ENCODE measurements around the gene ILF2.

The ILF2 gene

DNA sequence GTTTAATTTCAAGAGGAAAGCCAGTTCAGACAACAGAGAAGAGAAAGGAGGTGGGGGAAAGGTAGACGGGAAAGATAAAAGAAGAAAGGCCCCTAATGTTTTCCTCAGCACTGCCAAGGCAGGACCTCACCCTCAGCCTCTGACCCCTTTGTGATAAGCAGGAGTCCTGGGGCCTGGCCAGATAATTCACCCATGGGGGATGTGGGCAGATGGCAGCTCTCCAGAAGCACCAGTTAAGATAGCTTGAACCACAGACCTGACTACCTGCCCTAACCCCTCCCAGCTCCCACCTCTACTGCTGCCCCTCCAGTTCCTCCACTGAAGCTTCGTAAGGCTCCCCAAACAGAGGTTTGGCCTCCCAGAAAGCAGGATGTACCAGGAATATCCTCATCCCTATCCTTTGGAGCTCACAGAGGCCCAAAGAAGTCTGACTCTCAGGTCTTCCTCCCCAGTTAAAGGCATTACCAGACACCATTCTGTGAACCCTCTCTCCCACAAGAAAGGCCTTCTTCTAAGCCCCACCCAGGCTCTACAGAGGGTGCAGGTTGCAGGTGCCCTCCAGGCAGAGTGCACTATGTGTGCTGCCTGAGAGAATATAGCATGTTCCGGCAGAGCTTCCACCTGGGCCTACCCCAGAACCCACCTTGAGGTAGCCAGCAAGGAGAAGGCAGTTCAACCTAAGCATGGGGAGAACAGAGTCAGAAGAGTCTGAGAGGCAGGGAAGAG, 21.5 kb downstream of the ILF2 start:
- TF ChIP-seq, protein P1, sequence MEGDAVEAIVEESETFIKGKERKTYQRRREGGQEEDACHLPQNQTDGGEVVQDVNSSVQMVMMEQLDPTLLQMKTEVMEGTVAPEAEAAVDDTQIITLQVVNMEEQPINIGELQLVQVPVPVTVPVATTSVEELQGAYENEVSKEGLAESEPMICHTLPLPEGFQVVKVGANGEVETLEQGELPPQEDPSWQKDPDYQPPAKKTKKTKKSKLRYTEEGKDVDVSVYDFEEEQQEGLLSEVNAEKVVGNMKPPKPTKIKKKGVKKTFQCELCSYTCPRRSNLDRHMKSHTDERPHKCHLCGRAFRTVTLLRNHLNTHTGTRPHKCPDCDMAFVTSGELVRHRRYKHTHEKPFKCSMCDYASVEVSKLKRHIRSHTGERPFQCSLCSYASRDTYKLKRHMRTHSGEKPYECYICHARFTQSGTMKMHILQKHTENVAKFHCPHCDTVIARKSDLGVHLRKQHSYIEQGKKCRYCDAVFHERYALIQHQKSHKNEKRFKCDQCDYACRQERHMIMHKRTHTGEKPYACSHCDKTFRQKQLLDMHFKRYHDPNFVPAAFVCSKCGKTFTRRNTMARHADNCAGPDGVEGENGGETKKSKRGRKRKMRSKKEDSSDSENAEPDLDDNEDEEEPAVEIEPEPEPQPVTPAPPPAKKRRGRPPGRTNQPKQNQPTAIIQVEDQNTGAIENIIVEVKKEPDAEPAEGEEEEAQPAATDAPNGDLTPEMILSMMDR (IDR thresholded peaks at IDR 0.05; ENCODE audit: low read depth, low read length): no peak
- Histone ChIP-seq H3K36me3 (peaks cover 34% of the 10 kb centered on the region), H3K27ac (0 out of 2 replicates have a peak overlapping the region, but pooled peaks have one; percentile 0), H3K9me3 (ENCODE audit: severe bottlenecking) (peaks cover 2% of the 10 kb centered on the region), H3K27me3 (ENCODE audit: insufficient read depth, low read depth, severe bottlenecking) (no peaks in the 10 kb centered on the region), H3K4me3 (ENCODE audit: low read depth, low read length) (no peak overlapping the region)
- peak; percentile 60 for DNase-seq

DNA sequence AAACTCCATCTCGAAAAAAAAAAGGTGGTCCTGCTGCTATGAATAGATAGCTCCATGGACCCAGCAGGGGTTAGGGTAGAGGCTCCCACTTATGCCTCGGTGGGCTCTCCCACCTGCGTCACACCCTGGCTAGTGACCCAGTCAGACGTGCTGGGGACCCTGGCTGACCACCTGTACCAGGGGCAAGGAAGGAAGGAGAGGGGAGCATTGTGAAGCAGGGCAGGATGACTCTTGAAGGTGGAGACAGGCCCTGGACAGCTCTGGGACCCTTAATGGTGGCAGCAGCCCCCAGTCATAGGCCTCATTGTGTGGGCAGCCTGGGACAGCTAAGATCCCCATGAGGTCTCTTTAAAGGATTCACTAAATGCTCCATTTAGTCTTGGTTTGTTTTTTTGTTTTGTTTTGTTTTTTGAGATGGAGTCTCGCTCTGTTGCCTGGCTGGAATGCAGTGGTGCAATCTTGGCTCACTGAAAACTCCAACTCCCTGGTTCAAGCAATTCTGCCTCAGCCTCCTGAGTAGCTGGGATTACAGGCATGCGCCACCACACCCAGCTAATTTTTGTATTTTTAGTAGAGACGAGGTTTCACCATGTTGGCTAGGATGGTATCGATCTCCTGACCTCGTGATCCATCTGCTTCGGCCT, 22.7 kb downstream of the ILF2 start:
- H3K36me3 ChIP-seq: peaks cover 46% of the 10 kb centered on the region
- H3K27me3 ChIP-seq (ENCODE audit: insufficient read depth, low read depth, severe bottlenecking): no peaks in the 10 kb centered on the region
- H3K4me3 ChIP-seq (ENCODE audit: low read depth, low read length): no peak overlapping the region
- DNase-seq: no peak
- TF ChIP-seq, protein P1 (IDR thresholded peaks at IDR 0.05; ENCODE audit: low read depth, low read length): no peak
- H3K9me3 ChIP-seq (ENCODE audit: severe bottlenecking): peaks cover 2% of the 10 kb centered on the region
- H3K27ac ChIP-seq: no peak overlapping the region

DNA sequence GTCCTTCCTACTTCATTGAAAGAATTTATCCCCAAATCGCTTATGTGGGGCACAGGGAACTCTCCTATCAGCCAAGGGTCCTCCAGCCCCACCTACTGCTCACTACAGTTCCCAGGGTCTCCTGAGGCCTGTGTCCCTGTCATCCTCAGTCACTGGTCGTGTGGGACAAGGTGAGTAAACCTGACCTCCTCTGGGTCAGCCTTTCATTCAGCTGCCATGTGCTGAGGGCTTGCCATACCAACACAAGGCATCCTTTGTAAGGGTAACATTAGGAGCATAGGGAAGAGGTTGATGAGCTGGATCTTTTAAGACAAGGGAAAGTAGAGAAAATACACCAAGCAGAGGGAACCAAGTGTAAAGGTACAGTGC, 23.5 kb downstream of the ILF2 start:
- Histone ChIP-seq H3K4me3 (ENCODE audit: low read depth, low read length) (no peak overlapping the region), H3K36me3 (peaks cover 54% of the 10 kb centered on the region), H3K27me3 (ENCODE audit: insufficient read depth, low read depth, severe bottlenecking) (no peaks in the 10 kb centered on the region), H3K9me3 (ENCODE audit: severe bottlenecking) (peaks cover 2% of the 10 kb centered on the region), H3K27ac (0 out of 2 replicates have a peak overlapping the region, but pooled peaks have one; percentile 0)
- TF ChIP-seq, protein P1 (IDR thresholded peaks at IDR 0.05; ENCODE audit: low read depth, low read length): no peak
- DNase-seq: peak; percentile 66

DNA sequence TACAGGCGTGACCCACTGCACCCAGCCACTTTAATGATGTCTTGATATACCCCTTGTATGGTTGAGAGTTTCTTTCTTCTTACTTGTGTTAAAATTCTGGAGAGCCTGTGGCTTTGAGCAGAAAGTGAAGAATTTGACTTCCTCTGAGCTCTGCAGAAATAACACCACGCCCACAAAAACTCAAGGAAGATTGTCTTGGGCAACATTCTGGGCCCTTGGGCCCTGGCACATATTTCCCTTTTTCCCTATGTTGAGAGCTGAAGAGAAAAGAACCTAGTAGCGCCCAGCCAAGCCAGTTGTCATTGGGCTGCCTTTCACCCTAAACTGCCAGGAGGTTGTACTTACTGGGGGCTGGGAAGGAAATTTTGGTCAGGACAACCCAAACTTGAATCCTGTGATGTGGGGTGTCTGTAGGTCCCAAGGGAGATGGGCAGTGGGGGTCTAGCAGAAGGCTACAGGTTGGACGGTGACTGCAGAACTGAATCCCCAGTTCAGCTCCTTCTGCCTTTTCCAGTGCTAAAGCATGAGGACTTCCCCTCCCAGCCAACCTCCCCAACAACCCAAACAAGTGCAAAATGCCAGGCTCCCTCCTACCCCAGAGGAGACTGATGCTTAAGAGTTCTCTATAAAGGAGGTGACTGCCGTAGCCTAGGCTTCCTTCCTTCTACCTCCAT, 24.0 kb downstream of the ILF2 start:
- no peak overlapping the region for H3K4me3 ChIP-seq (ENCODE audit: low read depth, low read length)
- DNase-seq: no peak
- peaks cover 2% of the 10 kb centered on the region for H3K9me3 ChIP-seq (ENCODE audit: severe bottlenecking)
- TF ChIP-seq, protein P1 (IDR thresholded peaks at IDR 0.05; ENCODE audit: low read depth, low read length): no peak
- H3K27me3 ChIP-seq (ENCODE audit: insufficient read depth, low read depth, severe bottlenecking): no peaks in the 10 kb centered on the region
- no peak overlapping the region for H3K27ac ChIP-seq
- peaks cover 59% of the 10 kb centered on the region for H3K36me3 ChIP-seq

DNA sequence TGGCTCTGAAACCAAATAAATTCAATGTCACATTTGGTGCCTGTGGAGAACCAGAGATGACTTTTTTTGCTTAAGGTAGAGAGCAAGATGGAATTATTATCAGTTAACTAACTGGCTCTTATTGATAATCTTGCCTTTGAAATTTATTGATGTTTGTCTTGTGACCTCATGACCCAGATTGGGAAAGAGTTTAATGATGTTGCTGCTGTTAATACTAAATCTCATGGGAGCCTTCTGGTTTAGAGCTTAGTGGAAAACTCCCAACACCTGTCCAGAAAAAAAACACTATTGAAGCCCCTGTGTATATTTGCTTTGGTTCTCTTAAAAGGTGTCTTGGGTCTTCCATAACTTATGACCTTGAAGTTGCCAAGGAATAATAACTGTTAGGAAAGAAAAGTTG, 27.0 kb downstream of the ILF2 start:
- no peaks in the 10 kb centered on the region for H3K27me3 ChIP-seq (ENCODE audit: insufficient read depth, low read depth, severe bottlenecking)
- TF ChIP-seq, protein P1 (IDR thresholded peaks at IDR 0.05; ENCODE audit: low read depth, low read length): no peak
- no peak overlapping the region for H3K27ac ChIP-seq
- H3K9me3 ChIP-seq (ENCODE audit: severe bottlenecking): peaks cover 2% of the 10 kb centered on the region
- H3K4me3 ChIP-seq (ENCODE audit: low read depth, low read length): no peak overlapping the region
- peaks cover 89% of the 10 kb centered on the region for H3K36me3 ChIP-seq
- no peak for DNase-seq

All from WERI-Rb-1 (cell line).